DND-41 (cell line): Measurements from ENCODE around the gene CSRP3.

ENCODE experiments used
- ATAC-seq: fragments of 200-7000 bp; cut with Tn5 transposase; 3 replicates; pipeline ENCODE4 v1.9.1; 2021; ENCODE audit warnings: low read depth; ENCODE audit not compliant: insufficient read depth
- DNase-seq: peaks from one replicate; pipeline ENCODE4 v3.0.0-alpha.2; 2020
- H2AFZ ChIP-seq: 2 replicates; pipeline ENCODE4 v1.6.0; 2012; ENCODE audit warnings: low read depth, low read length
- H3K27ac ChIP-seq: 2 replicates; pipeline ENCODE4 v1.5.1; 2012; ENCODE audit warnings: low read length, inconsistent platforms
- H3K27me3 ChIP-seq: fragments of 200-600 bp; sonication (generic); 2 replicates; pipeline ENCODE4 v1.6.0; 2012; ENCODE audit warnings: low read length, mild to moderate bottlenecking, inconsistent platforms; ENCODE audit not compliant: insufficient read depth, poor library complexity
- H3K36me3 ChIP-seq: 2 replicates; pipeline ENCODE4 v1.5.1; 2012; ENCODE audit warnings: low read length, inconsistent platforms; ENCODE audit not compliant: insufficient read depth
- H3K4me1 ChIP-seq: 2 replicates; pipeline ENCODE4 v1.5.1; 2012; ENCODE audit warnings: mild to moderate bottlenecking, low read length; ENCODE audit not compliant: insufficient read depth
- H3K4me2 ChIP-seq: 2 replicates; pipeline ENCODE4 v1.6.0; 2012; ENCODE audit warnings: mild to moderate bottlenecking, moderate library complexity, low read length, inconsistent platforms; ENCODE audit not compliant: insufficient read depth
- H3K4me3 ChIP-seq, 2 experiments: fragments of 200-600 bp in 1 of 2; shearing (Covaris generic) in 1 of 2; 2 replicates each; pipeline ENCODE4 v1.5.1; 2012 to 2016; ENCODE audit warnings: inconsistent platforms in 2 of 2, low read length in 2 of 2, mild to moderate bottlenecking in 2 of 2, low read depth in 1 of 2, moderate library complexity in 1 of 2
- H3K79me2 ChIP-seq: 2 replicates; pipeline ENCODE4 v1.6.0; 2012; ENCODE audit warnings: low read length, inconsistent platforms; ENCODE audit not compliant: insufficient read depth
- H3K9ac ChIP-seq: 2 replicates; pipeline ENCODE4 v1.6.0; 2012; ENCODE audit warnings: low read depth, mild to moderate bottlenecking, inconsistent platforms, low read length, moderate library complexity
- H3K9me3 ChIP-seq: 2 replicates; pipeline ENCODE4 v1.5.1; 2012; ENCODE audit warnings: low read length, moderate library complexity, mild to moderate bottlenecking, inconsistent platforms; ENCODE audit not compliant: insufficient read depth, severe bottlenecking
- H4K20me1 ChIP-seq: 2 replicates; pipeline ENCODE4 v1.6.0; 2012; ENCODE audit warnings: low read length; ENCODE audit not compliant: insufficient read depth
- CTCF ChIP-seq: IDR thresholded peaks from 2 replicates; pipeline ENCODE4 v1.5.1; 2012; ENCODE audit warnings: borderline replicate concordance, low read length, moderate library complexity, mild to moderate bottlenecking; ENCODE audit not compliant: poor library complexity, severe bottlenecking; ENCODE audit errors: extremely low read depth
- EZH2 ChIP-seq: IDR thresholded peaks from 3 replicates; pipeline ENCODE4 v1.6.1; 2012; ENCODE audit warnings: borderline replicate concordance, low read depth, mild to moderate bottlenecking, moderate library complexity, low read length, inconsistent platforms; ENCODE audit not compliant: severe bottlenecking

CSRP3 gene

GRCh38 chr11:19173004-19173689 is 28.6 kb downstream of the CSRP3 start:
- H3K36me3 ChIP-seq, result peaks cover 68% of the 10 kb centered on the region
- no peak overlapping the region for H2AFZ ChIP-seq
- no peaks in the 10 kb centered on the region for H3K27me3 ChIP-seq
- no peaks in the 10 kb centered on the region for H3K4me1 ChIP-seq
- no peak for TF ChIP-seq EZH2
- no peak for TF ChIP-seq CTCF
- no peak overlapping the region for H3K4me3 ChIP-seq
- no peak overlapping the region for H3K27ac ChIP-seq
- H3K9ac ChIP-seq, result no peak overlapping the region
- ATAC-seq (no peak), DNase-seq (no peak)
- no peaks in the 10 kb centered on the region for H4K20me1 ChIP-seq
- H3K4me2 ChIP-seq, result no peak overlapping the region
- no peaks in the 10 kb centered on the region for H3K9me3 ChIP-seq
- no peaks in the 10 kb centered on the region for H3K79me2 ChIP-seq

GRCh38 chr11:19168090-19168489 is 33.7 kb downstream of the CSRP3 start:
- Histone ChIP-seq H2AFZ (no peak overlapping the region), H3K4me1 (no peaks in the 10 kb centered on the region), H3K9me3 (no peaks in the 10 kb centered on the region), H3K36me3 (peaks cover 72% of the 10 kb centered on the region), H3K27ac (no peak overlapping the region), H3K4me3 (no peak overlapping the region), H4K20me1 (no peaks in the 10 kb centered on the region), H3K79me2 (no peaks in the 10 kb centered on the region), H3K27me3 (no peaks in the 10 kb centered on the region), H3K4me2 (no peak overlapping the region), H3K9ac (no peak overlapping the region)
- DNase-seq (no peak), ATAC-seq (no peak)
- TF ChIP-seq CTCF (no peak), EZH2 (no peak)

- ATAC-seq (no peak), DNase-seq (no peak)
- TF ChIP-seq CTCF (no peak), EZH2 (no peak)
- no peaks in the 10 kb centered on the region for H3K27me3 ChIP-seq
- no peaks in the 10 kb centered on the region for H3K4me1 ChIP-seq
- no peaks in the 10 kb centered on the region for H4K20me1 ChIP-seq
- H3K9me3 ChIP-seq, result no peaks in the 10 kb centered on the region
- H3K4me2 ChIP-seq, result no peak overlapping the region
- no peak overlapping the region for H2AFZ ChIP-seq
- H3K79me2 ChIP-seq, result no peaks in the 10 kb centered on the region
- H3K4me3 ChIP-seq, result no peak overlapping the region
- no peak overlapping the region for H3K9ac ChIP-seq
- no peak overlapping the region for H3K27ac ChIP-seq
- H3K36me3 ChIP-seq, result peaks cover 52% of the 10 kb centered on the region
Measured at GRCh38 chr11:19164881-19165280, 36.9 kb downstream of the CSRP3 start.
